Stimulated activated CD4-positive, alpha-beta T cell treated with anti-CD3 and anti-CD28 coated beads, Interleukin-1b, Interleukin-23, amount 100 ng/mL, for 4 hours (primary cell): ENCODE data around the gene WRNIP1.
"Not testable (repeated sequence)": the region's sequence is repeated elsewhere in the genome, so short reads cannot be mapped to it uniquely, and the experiment has no call there.

ENCODE experiments used
- DNase-seq, 2 donors: peaks; one replicate each; pipeline ENCODE4 v3.0.0-alpha.2; 2020; ENCODE audit warnings: low read depth in 2 of 2

The WRNIP1 gene

GRCh38 chr6:2741756-2742155, 23.4 kb upstream of the WRNIP1 start:
- no peak for DNase-seq

DNA sequence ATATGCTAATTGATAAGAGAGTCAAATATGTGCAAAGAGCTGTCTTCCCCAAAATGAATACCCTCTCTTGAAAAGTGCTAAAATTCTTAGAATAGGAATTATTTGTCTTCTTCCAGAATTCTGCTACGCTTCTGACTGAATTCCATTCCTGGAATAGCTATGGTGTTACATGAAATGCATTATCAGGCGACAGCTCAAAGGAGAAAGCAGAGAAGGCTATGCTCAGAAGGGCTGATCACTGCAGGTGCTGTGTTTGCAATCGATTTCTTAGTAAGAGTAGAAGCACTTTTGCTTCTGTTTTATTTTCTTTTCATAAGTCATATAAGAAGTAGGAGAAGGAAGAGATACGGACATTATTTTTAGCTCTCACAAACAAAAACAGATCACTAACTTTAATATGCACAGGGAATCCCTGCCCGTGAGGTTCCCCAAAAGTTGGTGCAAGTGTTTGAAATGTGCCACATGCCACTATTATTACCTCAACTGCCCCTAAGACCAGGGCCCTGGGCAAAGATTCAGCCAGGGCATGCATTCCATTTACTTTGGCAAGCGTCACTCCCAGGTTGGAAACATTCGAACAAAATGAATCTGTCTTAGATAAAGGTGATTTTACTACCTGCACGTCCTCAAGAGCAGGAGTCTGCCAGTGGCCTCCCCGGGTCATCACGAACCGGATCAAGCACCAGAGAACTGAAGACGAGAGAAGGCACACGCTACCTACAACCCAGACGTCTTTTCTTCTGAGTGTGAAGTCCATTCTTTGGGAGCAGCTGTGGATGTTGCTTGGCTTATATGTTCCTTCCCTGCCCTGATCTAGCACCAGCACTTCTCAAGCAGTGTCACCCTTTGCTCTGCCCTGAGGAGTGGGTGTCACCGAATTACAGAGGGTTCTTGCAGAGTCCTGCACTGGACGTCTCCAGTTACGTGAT, 21.6 kb upstream of the WRNIP1 start:
- DNase-seq: no peak

- no peak for DNase-seq
These were observed 20.9 kb upstream of the WRNIP1 start for GRCh38 chr6:2744209-2744771.

DNA sequence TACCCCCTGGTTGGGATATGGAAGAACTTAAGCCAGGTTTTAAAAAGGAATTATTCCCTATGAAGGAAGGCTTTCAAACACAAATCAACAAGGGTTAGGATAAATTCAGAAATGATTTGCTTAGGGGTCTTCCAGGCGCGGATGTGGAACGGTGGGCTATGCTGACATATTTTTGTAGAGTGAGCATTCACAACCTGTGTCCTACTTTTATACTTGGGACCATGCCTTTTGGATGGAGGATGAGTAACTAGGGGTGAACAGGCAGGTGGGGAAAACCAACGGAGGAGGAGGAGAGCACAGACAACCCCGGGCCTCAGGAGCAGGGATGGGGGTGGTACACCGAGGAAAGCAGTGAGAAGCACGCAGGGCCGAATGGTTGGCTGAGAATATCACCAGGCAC, 20.4 kb upstream of the WRNIP1 start:
- no peak for DNase-seq

- no peak for DNase-seq
These were observed 19.9 kb upstream of the WRNIP1 start for GRCh38 chr6:2745246-2745645.

GRCh38 chr6:2746557-2747061, 18.6 kb upstream of the WRNIP1 start:
- DNase-seq: no peak

DNA sequence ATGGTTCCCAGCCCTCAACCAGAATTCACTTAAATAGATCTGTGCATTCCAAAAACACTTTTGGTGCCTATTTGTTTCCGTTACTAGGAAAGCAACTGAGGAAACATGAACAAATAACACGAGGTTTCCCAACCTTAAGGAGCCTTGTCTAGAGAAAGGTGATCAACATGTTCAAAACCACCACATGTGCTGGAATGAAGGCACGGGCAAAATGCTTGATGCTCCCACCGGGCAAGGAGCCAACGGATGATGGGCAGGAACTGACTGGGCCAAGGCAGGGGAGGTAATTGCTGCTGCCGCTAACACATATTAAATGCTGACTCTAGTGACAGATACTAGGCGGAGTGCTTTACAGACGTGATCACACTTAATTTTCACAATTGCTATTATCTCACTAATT, 17.0 kb upstream of the WRNIP1 start:
- DNase-seq: no peak

- DNase-seq: peak; percentile 60 to 66
These were observed 15.1 kb upstream of the WRNIP1 start for GRCh38 chr6:2749969-2750600.

- no peak for DNase-seq
These were observed 14.4 kb upstream of the WRNIP1 start, which contains the start of gene MYLK4 for GRCh38 chr6:2750832-2751231. Gene MYLK4, minus strand, starts transcription at chr6:2750922. Its CDS starts 1,628 bp downstream, at chr6:2749294.

- DNase-seq: no peak
These were observed 13.3 kb upstream of the WRNIP1 start for GRCh38 chr6:2751871-2752270.

- no peak for DNase-seq
These were observed 12.6 kb upstream of the WRNIP1 start for GRCh38 chr6:2752477-2753109.

- no peak for DNase-seq
These were observed 12.1 kb upstream of the WRNIP1 start for GRCh38 chr6:2753110-2753489.

GRCh38 chr6:2753743-2754142, 11.4 kb upstream of the WRNIP1 start:
- DNase-seq: no peak

DNA sequence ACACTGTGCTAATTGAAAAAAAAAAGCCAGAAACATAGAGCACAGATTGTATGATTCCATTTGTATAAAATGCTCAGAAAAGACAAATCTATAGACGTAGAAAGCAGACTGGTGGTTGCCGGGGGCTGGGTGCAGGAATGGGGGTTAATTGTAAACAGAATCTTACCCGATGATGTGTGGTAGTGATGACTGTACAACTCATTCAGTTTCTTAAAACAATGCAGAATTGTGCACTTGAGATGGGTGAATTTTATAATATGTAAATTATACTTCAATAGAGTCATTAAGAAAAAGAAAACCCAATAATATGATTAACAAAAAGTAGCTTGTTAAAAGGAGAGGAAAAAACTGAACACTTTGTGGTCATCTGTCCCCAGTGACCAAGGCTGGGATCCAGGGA, 10.8 kb upstream of the WRNIP1 start:
- DNase-seq: no peak

GRCh38 chr6:2754911-2755310, 10.3 kb upstream of the WRNIP1 start:
- DNase-seq: no peak

DNA sequence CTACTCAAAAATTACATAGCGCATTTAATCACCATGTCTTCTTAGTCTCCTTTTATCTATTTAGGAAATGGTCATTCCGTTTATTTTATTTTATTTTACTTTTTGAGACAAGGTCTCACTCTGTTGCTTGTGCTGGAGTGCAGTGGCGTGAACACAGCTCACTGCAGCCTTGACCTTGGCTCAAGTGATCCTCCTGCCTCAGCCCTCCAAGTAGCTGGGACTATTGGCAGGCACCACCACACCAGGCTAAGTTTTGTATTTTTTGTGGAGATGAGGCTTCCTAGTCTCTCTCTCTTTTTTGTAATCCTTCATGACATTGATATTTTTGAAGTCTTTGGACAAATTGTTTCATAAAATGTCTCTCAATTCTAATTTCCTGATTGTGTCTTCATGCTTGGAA, 9.7 kb upstream of the WRNIP1 start:
- DNase-seq: no peak

DNA sequence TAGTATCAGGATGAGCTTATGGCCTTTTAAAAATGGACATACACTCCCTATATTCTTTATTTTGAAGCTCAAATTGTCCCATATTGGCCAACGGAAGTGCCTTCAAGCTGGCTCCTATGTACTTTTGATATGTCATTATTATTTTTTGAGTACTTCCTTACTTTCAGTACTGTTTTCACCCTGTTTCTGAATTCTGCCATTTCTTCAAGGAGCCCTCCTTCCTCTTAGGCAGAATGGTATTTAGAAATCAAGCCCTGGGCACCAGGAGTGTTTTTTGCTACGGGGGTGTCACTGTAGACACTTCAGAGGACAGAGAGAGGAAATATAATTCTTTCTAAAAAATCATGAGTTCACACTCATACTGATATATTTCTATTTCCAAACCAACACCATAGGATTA, 9.0 kb upstream of the WRNIP1 start:
- no peak for DNase-seq

DNA sequence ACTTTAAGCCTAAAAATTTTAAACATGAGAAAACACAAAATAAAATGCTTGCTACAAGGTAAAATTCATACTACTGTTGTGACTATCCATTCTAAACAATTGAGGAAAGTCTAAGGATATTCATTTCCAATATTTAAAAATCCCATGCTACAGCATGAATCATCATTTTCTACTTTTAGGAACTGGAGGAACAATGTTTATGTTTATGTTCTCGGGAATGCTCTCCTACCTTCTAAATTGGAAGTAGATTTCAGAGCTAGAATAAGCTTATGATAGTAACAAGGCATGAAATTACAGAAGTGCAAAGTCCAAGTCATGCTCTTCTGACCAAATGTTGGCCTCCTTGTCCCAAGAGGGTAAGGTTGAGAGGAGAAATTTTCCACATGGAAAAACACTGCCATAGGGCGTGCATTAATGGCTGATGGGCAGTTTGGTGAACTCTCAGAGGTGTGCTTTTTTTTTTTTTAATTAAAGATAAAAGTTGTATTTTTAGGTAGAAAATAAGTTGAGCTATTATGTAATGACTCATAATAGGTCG, 8.4 kb upstream of the WRNIP1 start:
- DNase-seq: no peak

GRCh38 chr6:2758980-2759379, 6.2 kb upstream of the WRNIP1 start:
- DNase-seq: no peak

DNA sequence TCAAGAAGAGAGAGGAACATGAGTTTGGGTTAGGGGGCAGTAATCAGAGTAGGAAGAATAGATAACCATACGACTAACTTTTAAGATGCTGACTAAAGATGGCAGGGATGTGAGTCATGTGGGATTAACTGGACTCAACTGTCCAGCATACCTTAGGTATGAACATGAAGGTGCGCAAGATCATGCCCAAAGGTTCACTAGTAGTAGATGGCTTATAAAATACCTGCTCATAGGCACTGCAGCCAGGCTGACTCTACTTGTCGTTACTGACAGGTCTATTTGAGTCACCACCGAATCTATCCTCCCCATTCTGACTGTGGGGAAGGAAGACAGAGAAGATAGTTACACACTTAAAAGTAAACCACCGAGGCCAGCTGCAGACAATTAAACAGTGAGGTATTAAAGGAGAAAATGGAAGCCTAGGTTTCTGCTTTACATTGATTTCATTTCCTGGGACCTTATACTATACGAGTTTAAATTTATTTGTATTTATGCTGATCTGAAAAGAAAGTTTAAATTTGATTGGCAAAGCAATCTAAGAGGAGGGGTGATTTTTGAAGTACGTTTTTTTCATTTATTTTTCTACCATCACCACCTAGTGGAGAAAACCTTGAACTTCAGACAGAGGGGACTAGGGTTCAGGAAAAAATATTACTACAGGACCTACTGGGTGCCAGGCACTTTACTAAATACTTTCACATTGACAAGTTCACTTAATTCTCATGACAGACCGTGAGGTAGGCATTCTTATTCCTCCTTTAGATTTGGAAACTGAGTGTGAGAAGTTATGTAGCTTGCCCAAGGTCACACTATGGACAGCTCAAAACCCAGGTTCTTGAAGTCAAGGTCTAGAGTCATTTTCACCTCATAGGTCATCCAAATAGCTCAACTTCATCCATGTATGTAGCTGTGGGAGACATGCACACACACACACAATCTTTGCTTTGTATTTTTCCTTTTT, 4.0 kb upstream of the WRNIP1 start:
- no peak for DNase-seq

GRCh38 chr6:2762868-2763267, 2.3 kb upstream of the WRNIP1 start:
- DNase-seq: not testable (repeated sequence)
